ENCODE data around the gene KCNH2. TPM values are rescaled to one million over a fixed set of nuclear protein-coding genes. Genes with fewer than 3 reads are reported as not detected.

KCNH2 gene
- total and polyA plus RNA-seq, 2 of the 8 experiments (the other 6 are each of a cell fraction or from before 2014, with no cell fraction given): 8.0 to 15.0 TPM

DNA sequence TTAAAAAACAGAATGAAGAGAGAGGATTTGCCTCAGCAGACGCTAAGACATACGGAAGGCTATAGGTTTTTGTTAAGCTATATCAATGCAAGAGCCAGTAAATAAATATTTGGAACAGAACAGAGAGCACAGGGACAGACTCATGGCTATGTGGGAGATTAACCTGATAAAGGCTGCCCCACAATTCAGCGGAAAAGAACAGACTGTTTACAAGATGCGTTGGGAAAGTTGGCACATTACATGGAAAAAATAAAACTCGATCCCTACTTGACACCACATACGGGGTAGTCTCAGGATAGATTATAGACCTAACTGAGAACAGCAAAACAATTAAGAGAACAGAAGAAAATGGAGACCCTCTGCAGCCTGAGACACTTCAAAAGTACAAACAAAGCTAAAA is 10.8 kb downstream of the KCNH2 start:
- no peak overlapping the region for H2BK120ac ChIP-seq (replicated peaks; ENCODE audit: low read depth, low read length)
- ChIA-PET CTCF (ENCODE audit: partially characterized antibody) (interaction anchor here (1.4 to 27.0 kb wide), 8 partner anchors 4 to 89 kb away, joined by 3 to 797 read pairs (median 17); partner anchors contain the start of genes KCNH2 and NOS3), POLR2A (ENCODE audit: partially characterized antibody) (interaction anchor here (1.2 kb wide), 1 partner anchor 17 kb away, joined by 3 read pairs; no protein-coding TSS in a partner anchor)
- H3K56ac ChIP-seq (replicated peaks; ENCODE audit: insufficient read length, low read depth, low read length): no peak overlapping the region
- no peak overlapping the region for H3K14ac ChIP-seq (ENCODE audit: insufficient read length)
- no peaks in the 10 kb centered on the region for H3K79me1 ChIP-seq (ENCODE audit: low read depth, low read length)
- H3K4me3 ChIP-seq (ENCODE audit: extremely low read depth in 1 of 4, insufficient read depth in 2 of 4, low read depth in 3 of 4, low read length in 4 of 4): no peak overlapping the region
- no peak overlapping the region for H3K4ac ChIP-seq (replicated peaks; ENCODE audit: insufficient read length, low read depth, low read length)
- peaks cover 2 to 31% (median 19%) of the 10 kb centered on the region in 4 experiments for H3K4me1 ChIP-seq (replicated peaks in 1 of 4; ENCODE audit: control insufficient read depth in 3 of 4, insufficient read depth in 4 of 4, low read length in 3 of 4)
- no peak overlapping the region for H2BK20ac ChIP-seq (ENCODE audit: low read length)
- DNase-seq (ENCODE audit: low read depth in 1 of 2, low spot score in 2 of 2): no peak
- no peaks in the 10 kb centered on the region; a peak in 1 of 7 replicates for H3K27me3 ChIP-seq (replicated peaks in 1 of 4; ENCODE audit: control insufficient read depth in 3 of 4, extremely low read depth in 1 of 4, insufficient read depth in 3 of 4, low read length in 3 of 4)
- no peak overlapping the region for H4K91ac ChIP-seq (replicated peaks; ENCODE audit: insufficient read length, low read length)
- no peak overlapping the region for H3K23ac ChIP-seq (ENCODE audit: insufficient read length)
- H3K9ac ChIP-seq (replicated peaks in 1 of 4; ENCODE audit: extremely low read depth in 1 of 4, low read depth in 3 of 4, low read length in 3 of 4): no peak overlapping the region
- no peaks in the 10 kb centered on the region for H3K79me2 ChIP-seq (ENCODE audit: control insufficient read depth in 1 of 2, insufficient read depth in 2 of 2, low read length in 2 of 2)
- no peak overlapping the region for H2AK5ac ChIP-seq (ENCODE audit: low read depth, low read length)
- H2BK5ac ChIP-seq (ENCODE audit: low read depth, low read length): no peak overlapping the region
- H2BK15ac ChIP-seq (ENCODE audit: low read length): no peak overlapping the region
- H4K8ac ChIP-seq (ENCODE audit: extremely low read depth, insufficient read depth, low read length): no peak overlapping the region
- H2BK12ac ChIP-seq (ENCODE audit: low read depth, low read length): no peak overlapping the region
- H3K18ac ChIP-seq (ENCODE audit: extremely low read depth, low read length): no peak overlapping the region
- no peaks in the 10 kb centered on the region for H4K20me1 ChIP-seq (replicated peaks in 1 of 2; ENCODE audit: control insufficient read depth in 1 of 2, insufficient read depth in 2 of 2, low read length in 2 of 2)
- WGBS, 2 experiments (ENCODE audit: extremely low coverage in 1 of 2, insufficient coverage in 1 of 2, insufficient read length in 1 of 2, insufficient replicate concordance in 2 of 2, low coverage in 1 of 2, low lambda C conversion rate in 2 of 2, missing lambda C conversion rate in 1 of 2): 90% methylated on average over 6 of the region's 6 CpGs; no CpG with 5 or more reads in 1 of the 2 experiments
- no peaks in the 10 kb centered on the region for H3K36me3 ChIP-seq (ENCODE audit: control insufficient read depth in 2 of 4, insufficient read depth in 4 of 4, low read length in 3 of 4)
- H3K4me2 ChIP-seq (ENCODE audit: insufficient read depth in 1 of 2, low read depth in 2 of 2, low read length in 2 of 2): no peak overlapping the region
- H3K23me2 ChIP-seq (ENCODE audit: low read depth, low read length): peaks cover 3% of the 10 kb centered on the region; the same call in 1 of the 2 replicates
- no peak overlapping the region for H3K27ac ChIP-seq (ENCODE audit: low read depth, low read length)
- FAIRE-seq: no peak
- H2AFZ ChIP-seq (ENCODE audit: low read length): no peak overlapping the region
- H4K5ac ChIP-seq (ENCODE audit: insufficient read length, low read depth, low read length): no peak overlapping the region
- no peaks in the 10 kb centered on the region for H3K9me3 ChIP-seq (ENCODE audit: insufficient read depth in 2 of 2, low read depth in 1 of 2, low read length in 1 of 2)
- TF ChIP-seq YY1 (IDR thresholded peaks at IDR 0.05; ENCODE audit: low read depth, low read length) (no peak), HDAC6 (IDR thresholded peaks at IDR 0.05; ENCODE audit: low read depth, low read length) (no peak), SRF (IDR thresholded peaks at IDR 0.05; ENCODE audit: low read depth, low read length) (no peak), EZH2 (IDR thresholded peaks at IDR 0.05; ENCODE audit: low read depth, low read length, severe bottlenecking) (no peak), CBX5 (IDR thresholded peaks at IDR 0.05; ENCODE audit: low read depth, low read length) (no peak), KDM4A (IDR thresholded peaks at IDR 0.05; ENCODE audit: low read depth, low read length, severe bottlenecking) (no peak), SP2 (IDR thresholded peaks at IDR 0.05; ENCODE audit: low read length) (no peak), POLR2AphosphoS5 (IDR thresholded peaks at IDR 0.05; ENCODE audit: low read depth, low read length) (no peak), GABPA (IDR thresholded peaks at IDR 0.05; ENCODE audit: borderline replicate concordance, insufficient read depth, low read length) (no peak), HDAC2 (IDR thresholded peaks at IDR 0.05; ENCODE audit: borderline replicate concordance in 1 of 2, low read depth in 2 of 2, low read length in 2 of 2) (no peak)
- TF ChIP-seq, protein P1, sequence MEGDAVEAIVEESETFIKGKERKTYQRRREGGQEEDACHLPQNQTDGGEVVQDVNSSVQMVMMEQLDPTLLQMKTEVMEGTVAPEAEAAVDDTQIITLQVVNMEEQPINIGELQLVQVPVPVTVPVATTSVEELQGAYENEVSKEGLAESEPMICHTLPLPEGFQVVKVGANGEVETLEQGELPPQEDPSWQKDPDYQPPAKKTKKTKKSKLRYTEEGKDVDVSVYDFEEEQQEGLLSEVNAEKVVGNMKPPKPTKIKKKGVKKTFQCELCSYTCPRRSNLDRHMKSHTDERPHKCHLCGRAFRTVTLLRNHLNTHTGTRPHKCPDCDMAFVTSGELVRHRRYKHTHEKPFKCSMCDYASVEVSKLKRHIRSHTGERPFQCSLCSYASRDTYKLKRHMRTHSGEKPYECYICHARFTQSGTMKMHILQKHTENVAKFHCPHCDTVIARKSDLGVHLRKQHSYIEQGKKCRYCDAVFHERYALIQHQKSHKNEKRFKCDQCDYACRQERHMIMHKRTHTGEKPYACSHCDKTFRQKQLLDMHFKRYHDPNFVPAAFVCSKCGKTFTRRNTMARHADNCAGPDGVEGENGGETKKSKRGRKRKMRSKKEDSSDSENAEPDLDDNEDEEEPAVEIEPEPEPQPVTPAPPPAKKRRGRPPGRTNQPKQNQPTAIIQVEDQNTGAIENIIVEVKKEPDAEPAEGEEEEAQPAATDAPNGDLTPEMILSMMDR (IDR thresholded peaks at IDR 0.05; ENCODE audit: control extremely low read depth in 1 of 3, insufficient read depth in 1 of 3, low read depth in 1 of 3, low read length in 3 of 3): no peak

Data from H1 (cell line).